K562 (cell line): ENCODE results near the gene ERC2. TPM values are rescaled to one million over a fixed set of nuclear protein-coding genes. Genes with fewer than 3 reads are reported as not detected.

ENCODE experiments used
- ATAC-seq: fragments of 200-7000 bp; cut with Tn5 transposase; 3 replicates; pipeline ENCODE4 v1.9.1; 2020; ENCODE audit warnings: moderate library complexity
- BruUV-seq: library from RNA; stranded (reverse); fragments of 400-500 nt; replicated peaks from 2 replicates; lab custom pipeline; 2021; lab: Mats Ljungman, UMichigan
- CTCF ChIA-PET: fragments of 300-600 bp; formaldehyde crosslinking; extraction: SDS; loops from one replicate; lab custom pipeline; 2021; ENCODE audit warnings: low intra/inter-chr PET ratio; lab: Yijun Ruan, JAX
- POLR2A ChIA-PET: fragments of 300-600, 350-650 bp; sonication (Branson Sonifier 250); formaldehyde crosslinking; extraction: SDS; loops from one replicate; lab custom pipeline; 2021; ENCODE audit warnings: antibody characterized with exemption, inconsistent platforms; lab: Yijun Ruan, JAX
- DNase-seq, 4 experiments: peaks; one replicate each; pipeline versions ENCODE4 v3.0.0 to v3.0.0-alpha.2; 2011 to 2018; ENCODE audit warnings: low spot score in 3 of 4, mixed read lengths in 3 of 4; ENCODE audit errors: extremely low read depth in 1 of 4
- FAIRE-seq: peaks from 2 replicates; lab custom pipeline; 2011; peaks lifted over from hg19 to GRCh38; lab: Jason Lieb, UNC
- H2AFZ ChIP-seq: 2 replicates; pipeline ENCODE4 v1.6.0; 2011; ENCODE audit warnings: low read depth, low read length, control low read depth, inconsistent platforms
- H3K27ac ChIP-seq: fragments of 200-600 bp; 3 replicates; pipeline ENCODE4 v1.8.0; 2011; ENCODE audit warnings: low read depth, mild to moderate bottlenecking, control low read depth, inconsistent platforms, low read length, moderate library complexity, mixed read lengths; ENCODE audit errors: extremely low read depth
- H3K27me3 ChIP-seq, 2 experiments: fragments of 300-600 bp in 1 of 2; 2 replicates in 1 of 2; 3 replicates in 1 of 2; pipeline versions ENCODE4 v1.6.0 to v1.8.0; 2011; ENCODE audit warnings: inconsistent platforms in 2 of 2, low read length in 2 of 2, mild to moderate bottlenecking in 1 of 2, mixed read lengths in 1 of 2, moderate library complexity in 1 of 2; ENCODE audit not compliant: control insufficient read depth in 2 of 2, insufficient read depth in 2 of 2
- H3K36me3 ChIP-seq: fragments of 300-600 bp; 3 replicates; pipeline ENCODE4 v1.8.0; 2011; ENCODE audit warnings: mild to moderate bottlenecking, low read length, inconsistent platforms; ENCODE audit not compliant: control insufficient read depth, insufficient read depth
- H3K4me1 ChIP-seq, 2 experiments: fragments of 200-600 bp in 1 of 2; replicated peaks in 1 of 2; 2 replicates in 1 of 2; 3 replicates in 1 of 2; pipeline versions ENCODE4 v1.5.1 to v1.8.0; 2011; ENCODE audit warnings: inconsistent platforms in 2 of 2, low read length in 2 of 2, mild to moderate bottlenecking in 1 of 2, mixed read lengths in 1 of 2, moderate library complexity in 1 of 2; ENCODE audit not compliant: control insufficient read depth in 2 of 2, insufficient read depth in 2 of 2
- H3K4me2 ChIP-seq: 2 replicates; pipeline ENCODE4 v1.6.1; 2011; ENCODE audit warnings: low read length, control low read depth, inconsistent platforms, mixed read lengths; ENCODE audit not compliant: insufficient read depth
- H3K4me3 ChIP-seq: fragments of 200-600 bp; sonication (generic), shearing (Covaris generic); 2 replicates; pipeline ENCODE4 v1.5.1; 2016; ENCODE audit warnings: control low read depth, inconsistent platforms
- H3K79me2 ChIP-seq: fragments of 200-600 bp; 3 replicates; pipeline ENCODE4 v1.8.0; 2011; ENCODE audit warnings: low read length, inconsistent platforms; ENCODE audit not compliant: control insufficient read depth, insufficient read depth
- H3K9ac ChIP-seq, 2 experiments: 2 replicates each; pipeline versions ENCODE4 v1.6.0 to v1.6.1; 2011; ENCODE audit warnings: low read depth in 2 of 2, low read length in 2 of 2, control low read depth in 1 of 2, inconsistent platforms in 1 of 2, mild to moderate bottlenecking in 1 of 2, mixed read lengths in 1 of 2; ENCODE audit not compliant: insufficient read depth in 1 of 2
- H3K9me1 ChIP-seq: one replicate; pipeline ENCODE4 v1.6.0; 2011; ENCODE audit warnings: inconsistent platforms, mild to moderate bottlenecking, low read length, moderate library complexity; ENCODE audit not compliant: control insufficient read depth, insufficient read depth
- H3K9me3 ChIP-seq: replicated peaks from 2 replicates; pipeline ENCODE4 v1.5.1; 2011; ENCODE audit warnings: low read depth, low read length, inconsistent platforms; ENCODE audit not compliant: control insufficient read depth, insufficient read depth
- H4K20me1 ChIP-seq: replicated peaks from 2 replicates; pipeline ENCODE4 v1.6.1; 2011; ENCODE audit warnings: low read length, inconsistent platforms, mixed read lengths; ENCODE audit not compliant: control insufficient read depth, insufficient read depth
- ARID1B ChIP-seq: fragments of 450-650 bp; IDR thresholded peaks from 2 replicates; pipeline ENCODE4 v1.6.1; 2016; ENCODE audit warnings: antibody characterized with exemption, mild to moderate bottlenecking, inconsistent platforms
- CBFA2T3 ChIP-seq: fragments of 450-650 bp; IDR thresholded peaks from 2 replicates; pipeline ENCODE4 v1.6.1; 2017
- CEBPB ChIP-seq: fragments of 450-650 bp; IDR thresholded peaks from 2 replicates; pipeline ENCODE4 v1.6.1; 2016; ENCODE audit warnings: missing genetic modification characterization, missing compliant biosample characterization
- CSDE1 ChIP-seq, 2 experiments: fragments of 450-650 bp; IDR thresholded peaks; 2 replicates each; pipeline ENCODE4 v1.6.1; 2016; ENCODE audit warnings: mild to moderate bottlenecking in 1 of 2
- DPF2 ChIP-seq: fragments of 450-650 bp; IDR thresholded peaks from 2 replicates; pipeline ENCODE4 v1.6.1; 2016
- HMGN3 ChIP-seq: IDR thresholded peaks from 2 replicates; pipeline ENCODE4 v1.6.1; 2011; ENCODE audit warnings: borderline replicate concordance, low read depth, mild to moderate bottlenecking, mixed read lengths, low read length; ENCODE audit not compliant: insufficient read length; ENCODE audit errors: extremely low read depth
- HNRNPL ChIP-seq: fragments of 200-400 bp; formaldehyde crosslinking; IDR thresholded peaks from 2 replicates; pipeline ENCODE4 v1.6.1; 2017; ENCODE audit warnings: low read depth, mild to moderate bottlenecking, low read length
- MEIS2 ChIP-seq: fragments of 450-650 bp; IDR thresholded peaks from 2 replicates; pipeline ENCODE4 v1.6.1; 2014; ENCODE audit warnings: mild to moderate bottlenecking; ENCODE audit not compliant: partially characterized antibody
- SMARCE1 ChIP-seq: fragments of 450-650 bp; IDR thresholded peaks from 2 replicates; pipeline ENCODE4 v1.7.1; 2016; ENCODE audit warnings: mild to moderate bottlenecking
- SNRNP70 ChIP-seq: fragments of 200-400 bp; formaldehyde crosslinking; optimal IDR thresholded peaks from 2 replicates; pipeline ENCODE3; 2017; ENCODE audit warnings: low read depth, low read length
- ZFP91 ChIP-seq: sonication (generic); formaldehyde crosslinking; IDR thresholded peaks from 2 replicates; pipeline ENCODE4 v1.8.0; 2022; ENCODE audit warnings: mild to moderate bottlenecking, missing genetic modification reagents
- ZNF717 ChIP-seq: fragments of 250-450 bp; sonication (Bioruptor Pico); IDR thresholded peaks from 2 replicates; pipeline ENCODE4 v1.5.0; 2021
- WGBS: fragments of 100-300 bp; shearing (Covaris generic); methylation state at CpG from one replicate; pipeline ENCODE4 v1.1.6; 2016; ENCODE audit warnings: low coverage, mixed read lengths; ENCODE audit not compliant: insufficient coverage; ENCODE audit errors: missing lambda C conversion rate; 5-methylcytosine and 5-hydroxymethylcytosine counted together
- in situ Hi-C: fragments of 300-500 bp; cut with MboI; formaldehyde crosslinking; loops from 4 replicates; pipeline ENCODE4 v1.15.0; 2018; ENCODE audit warnings: inconsistent platforms, mixed read lengths
- intact Hi-C: fragments of 100-400 bp; cut with micrococcal nuclease; formaldehyde crosslinking; loops from 2 replicates; pipeline ENCODE4 v1.14.2; 2022
- polyA plus RNA-seq, 8 experiments: library from polyadenylated mRNA; depleted of rRNA in 4 of 8; stranded (reverse) in 5 of 8; unstranded in 3 of 8; fragments of >200 nt; fragmentation: Nextera tagmentation in 2 of 8; fragmentation: Illumina TruSeq in 1 of 8; extraction: Ambion mirVana in 2 of 8; extraction: Trizol in 1 of 8; gene quantifications; 2 replicates each; pipeline versions ENCODE4 v1.2.1 to v1.2.3, GENCODE V29; 2011 to 2014; ENCODE audit warnings: inconsistent platforms in 1 of 8, missing spikeins in 1 of 8
- total RNA-seq, 7 experiments: library from RNA; depleted of rRNA in 6 of 7; stranded (reverse); fragments of >200 nt in 6 of 7; fragmentation: Illumina TruSeq in 2 of 7; extraction: Trizol in 2 of 7; gene quantifications; 2 replicates each; pipeline versions ENCODE4 v1.2.1 to v1.2.3, GENCODE V29; 2011 to 2021; ENCODE audit warnings: low replicate concordance in 1 of 7
- TF ChIP-seq, protein P1 (sequence below), 3 experiments: fragments of 200-800 bp in 1 of 3; sonication (Bioruptor generic) in 1 of 3; sonication (generic) in 1 of 3; formaldehyde crosslinking in 1 of 3; IDR thresholded peaks; 2 replicates each; pipeline versions ENCODE4 v1.6.1 to v1.8.0; 2016 to 2022; ENCODE audit warnings: mild to moderate bottlenecking in 2 of 3, missing compliant biosample characterization in 2 of 3, missing genetic modification characterization in 2 of 3, missing genetic modification reagents in 1 of 3
- TF ChIP-seq, protein P2 (sequence below), 2 experiments: IDR thresholded peaks; 2 replicates each; pipeline ENCODE4 v1.6.1; 2011; ENCODE audit warnings: borderline replicate concordance in 1 of 2, control low read depth in 1 of 2, low read depth in 1 of 2, low read length in 1 of 2, mild to moderate bottlenecking in 1 of 2, mixed read lengths in 1 of 2, moderate library complexity in 1 of 2; ENCODE audit not compliant: insufficient read depth in 1 of 2, insufficient read length in 1 of 2, poor library complexity in 1 of 2, severe bottlenecking in 1 of 2; ENCODE audit errors: extremely low read depth in 1 of 2

Gene ERC2
- total and polyA plus RNA-seq, 9 of the 15 experiments (the other 6 are each of a cell fraction or from before 2014, with no cell fraction given): 0.04 to 0.18 (median 0.07) TPM; not detected in 2

- peak; percentile 67 for TF ChIP-seq DPF2
- TF ChIP-seq MEIS2: peak; percentile 33
- peak; percentile 67 for TF ChIP-seq ARID1B
- 0 out of 2 replicates have a peak, but pooled peaks have one; percentile 8 for TF ChIP-seq CEBPB
- TF ChIP-seq SMARCE1: peak; percentile 62; the same call in 1 of the 2 replicates
- TF ChIP-seq SNRNP70: no peak
- TF ChIP-seq, all 486 proteins: peak for 13
Measured at GRCh38 chr3:56131974-56132590, 336.2 kb downstream of the ERC2 start (continued).

- Histone ChIP-seq H3K9me3 (no peaks in the 10 kb centered on the region), H3K36me3 (no peaks in the 10 kb centered on the region), H2AFZ (no peak overlapping the region), H3K4me2 (no peak overlapping the region), H3K4me1 (no peaks in the 10 kb centered on the region; a peak in 1 of 5 replicates), H3K27me3 (no peaks in the 10 kb centered on the region), H3K9me1 (no peaks in the 10 kb centered on the region), H3K27ac (no peak overlapping the region), H3K79me2 (no peaks in the 10 kb centered on the region), H4K20me1 (no peaks in the 10 kb centered on the region), H3K4me3 (no peak overlapping the region), H3K9ac (no peak overlapping the region)
- WGBS: 4% methylated on average over 2 of the region's 2 CpGs
- BruUV-seq: no TSS peak
- CTCF ChIA-PET: no interaction called here
- FAIRE-seq (no peak), DNase-seq (no peak), ATAC-seq (no peak)
- in situ Hi-C loops: no loop called here
- POLR2A ChIA-PET: no interaction called here
- intact Hi-C loops: no loop called here
- no peak for TF ChIP-seq ZNF717 (CRISPR knock-in tag)
- TF ChIP-seq HMGN3: no peak
- no peak for TF ChIP-seq ZFP91 (CRISPR knock-in tag)
- TF ChIP-seq HNRNPL: no peak
- TF ChIP-seq, protein P1, sequence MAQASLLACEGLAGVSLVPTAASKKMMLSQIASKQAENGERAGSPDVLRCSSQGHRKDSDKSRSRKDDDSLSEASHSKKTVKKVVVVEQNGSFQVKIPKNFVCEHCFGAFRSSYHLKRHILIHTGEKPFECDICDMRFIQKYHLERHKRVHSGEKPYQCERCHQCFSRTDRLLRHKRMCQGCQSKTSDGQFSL (CRISPR knock-in tag; IDR thresholded peaks at IDR 0.05): no peak
- TF ChIP-seq, protein P1 (tag; IDR thresholded peaks at IDR 0.05): no peak
- no peak for TF ChIP-seq CSDE1 (IDR thresholded peaks at IDR 0.05)
- TF ChIP-seq, protein P2, sequence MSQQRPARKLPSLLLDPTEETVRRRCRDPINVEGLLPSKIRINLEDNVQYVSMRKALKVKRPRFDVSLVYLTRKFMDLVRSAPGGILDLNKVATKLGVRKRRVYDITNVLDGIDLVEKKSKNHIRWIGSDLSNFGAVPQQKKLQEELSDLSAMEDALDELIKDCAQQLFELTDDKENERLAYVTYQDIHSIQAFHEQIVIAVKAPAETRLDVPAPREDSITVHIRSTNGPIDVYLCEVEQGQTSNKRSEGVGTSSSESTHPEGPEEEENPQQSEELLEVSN (IDR thresholded peaks at IDR 0.05; ENCODE audit: borderline replicate concordance in 1 of 2, extremely low read depth in 1 of 2, insufficient read depth in 1 of 2, insufficient read length in 1 of 2, low read depth in 1 of 2, low read length in 1 of 2, poor library complexity in 1 of 2, severe bottlenecking in 1 of 2): no peak
- no peak for TF ChIP-seq CBFA2T3
Measured at GRCh38 chr3:56130036-56130435, 338.2 kb downstream of the ERC2 start.
